Measurements from ENCODE around the gene COPA.

DNA sequence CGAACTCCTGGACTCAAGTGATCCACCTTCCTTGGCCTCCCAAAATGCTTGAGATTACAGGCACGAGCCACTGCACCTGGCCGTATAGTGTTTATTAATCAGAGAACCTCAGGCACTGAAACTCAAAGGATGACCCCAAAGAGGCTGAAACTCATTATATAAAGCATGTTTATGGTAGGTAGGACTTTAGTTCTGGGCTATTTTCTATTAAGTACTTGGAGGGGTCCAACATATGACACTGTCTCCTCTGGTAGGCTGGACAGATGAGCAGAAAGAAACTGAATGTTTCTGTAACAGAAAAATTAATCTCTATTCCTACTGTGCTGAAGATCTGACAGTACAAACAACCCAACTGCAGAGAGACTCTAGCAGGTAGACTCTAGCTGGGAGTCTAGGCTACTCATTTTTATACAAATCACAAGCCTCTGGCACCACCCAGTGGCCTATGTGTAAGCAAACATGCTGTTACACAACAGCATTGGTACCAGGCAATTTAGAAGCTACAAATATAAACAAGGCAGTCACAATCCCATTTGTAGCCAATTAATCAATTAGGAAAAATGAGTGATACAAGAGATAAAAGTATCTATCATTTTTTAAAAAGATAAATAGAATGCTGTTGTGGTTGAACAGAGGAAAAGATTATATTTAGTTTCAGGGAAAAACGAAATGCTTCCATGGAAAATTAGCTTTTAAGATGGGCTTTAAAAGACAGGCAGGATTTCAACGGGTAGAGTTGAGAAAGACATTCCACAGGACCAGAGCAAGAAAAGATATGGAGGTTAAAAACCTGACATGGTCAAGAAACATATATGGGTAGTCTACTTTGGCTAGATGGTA, 91.1 kb downstream of the COPA start:
- no peak for TF ChIP-seq POLR2AphosphoS5 (IDR thresholded peaks at IDR 0.05; ENCODE audit: low read depth)
- TF ChIP-seq, protein P1, sequence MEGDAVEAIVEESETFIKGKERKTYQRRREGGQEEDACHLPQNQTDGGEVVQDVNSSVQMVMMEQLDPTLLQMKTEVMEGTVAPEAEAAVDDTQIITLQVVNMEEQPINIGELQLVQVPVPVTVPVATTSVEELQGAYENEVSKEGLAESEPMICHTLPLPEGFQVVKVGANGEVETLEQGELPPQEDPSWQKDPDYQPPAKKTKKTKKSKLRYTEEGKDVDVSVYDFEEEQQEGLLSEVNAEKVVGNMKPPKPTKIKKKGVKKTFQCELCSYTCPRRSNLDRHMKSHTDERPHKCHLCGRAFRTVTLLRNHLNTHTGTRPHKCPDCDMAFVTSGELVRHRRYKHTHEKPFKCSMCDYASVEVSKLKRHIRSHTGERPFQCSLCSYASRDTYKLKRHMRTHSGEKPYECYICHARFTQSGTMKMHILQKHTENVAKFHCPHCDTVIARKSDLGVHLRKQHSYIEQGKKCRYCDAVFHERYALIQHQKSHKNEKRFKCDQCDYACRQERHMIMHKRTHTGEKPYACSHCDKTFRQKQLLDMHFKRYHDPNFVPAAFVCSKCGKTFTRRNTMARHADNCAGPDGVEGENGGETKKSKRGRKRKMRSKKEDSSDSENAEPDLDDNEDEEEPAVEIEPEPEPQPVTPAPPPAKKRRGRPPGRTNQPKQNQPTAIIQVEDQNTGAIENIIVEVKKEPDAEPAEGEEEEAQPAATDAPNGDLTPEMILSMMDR (IDR thresholded peaks at IDR 0.05; ENCODE audit: insufficient read depth, low read length) = peak; percentile 67
